Ishikawa (cell line): Measurements from ENCODE around the gene SESTD1.

Experiments used
- CEBPB ChIP-seq: IDR thresholded peaks from 2 replicates; pipeline ENCODE4 v1.6.1; 2012
- CREB1 ChIP-seq: IDR thresholded peaks from 2 replicates; pipeline ENCODE4 v1.6.1; 2012; ENCODE audit warnings: low read depth
- EGR1 ChIP-seq: IDR thresholded peaks from 2 replicates; pipeline ENCODE4 v1.6.1; 2012
- EP300 ChIP-seq: IDR thresholded peaks from 2 replicates; pipeline ENCODE4 v1.6.1; 2012; ENCODE audit warnings: borderline replicate concordance
- FOXM1 ChIP-seq: IDR thresholded peaks from 2 replicates; pipeline ENCODE4 v1.6.1; 2012; ENCODE audit warnings: low read depth, borderline replicate concordance
- MAX ChIP-seq: IDR thresholded peaks from 2 replicates; pipeline ENCODE4 v1.6.1; 2012
- NFIC ChIP-seq: IDR thresholded peaks from 2 replicates; pipeline ENCODE4 v1.6.1; 2012
- RAD21 ChIP-seq: IDR thresholded peaks from 2 replicates; pipeline ENCODE4 v1.6.1; 2012; ENCODE audit warnings: low read depth
- TAF1 ChIP-seq: IDR thresholded peaks from 2 replicates; pipeline ENCODE4 v1.6.1; 2012; ENCODE audit warnings: low read depth, mild to moderate bottlenecking
- TCF12 ChIP-seq: IDR thresholded peaks from 2 replicates; pipeline ENCODE4 v1.6.1; 2012; ENCODE audit warnings: low read depth
- TEAD4 ChIP-seq: IDR thresholded peaks from 2 replicates; pipeline ENCODE4 v1.6.1; 2012
- USF1 ChIP-seq: IDR thresholded peaks from 2 replicates; pipeline ENCODE4 v1.6.1; 2012
- YY1 ChIP-seq: IDR thresholded peaks from 2 replicates; pipeline ENCODE4 v1.6.1; 2012; ENCODE audit warnings: low read depth
- TF ChIP-seq, protein P1 (sequence below): IDR thresholded peaks from 2 replicates; pipeline ENCODE4 v1.6.1; 2012; ENCODE audit warnings: low read depth, mild to moderate bottlenecking

Gene SESTD1

DNA sequence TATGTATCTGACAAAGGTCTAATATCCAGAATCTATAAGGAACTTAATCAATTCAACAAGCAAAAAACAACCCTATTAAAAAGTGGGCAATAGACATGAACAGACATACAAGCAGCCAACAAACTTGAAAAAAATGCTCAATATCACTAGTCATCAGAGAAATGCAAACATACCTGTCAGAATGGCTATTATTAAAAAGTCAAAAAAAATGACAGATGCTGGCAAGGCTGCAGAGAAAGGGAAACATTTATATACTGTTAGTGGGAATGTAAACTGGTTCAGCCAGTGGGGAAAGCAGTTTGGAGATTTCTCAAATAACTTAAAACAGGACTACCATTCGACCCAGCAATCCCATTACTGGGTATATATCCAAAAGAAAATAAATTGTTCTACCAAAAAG, 21.6 kb downstream of the SESTD1 start:
- TF ChIP-seq NFIC (no peak), TEAD4 (no peak), FOXM1 (no peak), RAD21 (no peak), YY1 (no peak), TCF12 (no peak)

GRCh38 chr2:179240481-179241451, 23.9 kb downstream of the SESTD1 start:
- TF ChIP-seq, protein P1, sequence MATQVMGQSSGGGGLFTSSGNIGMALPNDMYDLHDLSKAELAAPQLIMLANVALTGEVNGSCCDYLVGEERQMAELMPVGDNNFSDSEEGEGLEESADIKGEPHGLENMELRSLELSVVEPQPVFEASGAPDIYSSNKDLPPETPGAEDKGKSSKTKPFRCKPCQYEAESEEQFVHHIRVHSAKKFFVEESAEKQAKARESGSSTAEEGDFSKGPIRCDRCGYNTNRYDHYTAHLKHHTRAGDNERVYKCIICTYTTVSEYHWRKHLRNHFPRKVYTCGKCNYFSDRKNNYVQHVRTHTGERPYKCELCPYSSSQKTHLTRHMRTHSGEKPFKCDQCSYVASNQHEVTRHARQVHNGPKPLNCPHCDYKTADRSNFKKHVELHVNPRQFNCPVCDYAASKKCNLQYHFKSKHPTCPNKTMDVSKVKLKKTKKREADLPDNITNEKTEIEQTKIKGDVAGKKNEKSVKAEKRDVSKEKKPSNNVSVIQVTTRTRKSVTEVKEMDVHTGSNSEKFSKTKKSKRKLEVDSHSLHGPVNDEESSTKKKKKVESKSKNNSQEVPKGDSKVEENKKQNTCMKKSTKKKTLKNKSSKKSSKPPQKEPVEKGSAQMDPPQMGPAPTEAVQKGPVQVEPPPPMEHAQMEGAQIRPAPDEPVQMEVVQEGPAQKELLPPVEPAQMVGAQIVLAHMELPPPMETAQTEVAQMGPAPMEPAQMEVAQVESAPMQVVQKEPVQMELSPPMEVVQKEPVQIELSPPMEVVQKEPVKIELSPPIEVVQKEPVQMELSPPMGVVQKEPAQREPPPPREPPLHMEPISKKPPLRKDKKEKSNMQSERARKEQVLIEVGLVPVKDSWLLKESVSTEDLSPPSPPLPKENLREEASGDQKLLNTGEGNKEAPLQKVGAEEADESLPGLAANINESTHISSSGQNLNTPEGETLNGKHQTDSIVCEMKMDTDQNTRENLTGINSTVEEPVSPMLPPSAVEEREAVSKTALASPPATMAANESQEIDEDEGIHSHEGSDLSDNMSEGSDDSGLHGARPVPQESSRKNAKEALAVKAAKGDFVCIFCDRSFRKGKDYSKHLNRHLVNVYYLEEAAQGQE, result no peak
- TF ChIP-seq USF1, result no peak
- TF ChIP-seq CEBPB, result no peak
- TF ChIP-seq TAF1, result no peak

- TF ChIP-seq FOXM1, result no peak
- no peak for TF ChIP-seq CREB1
- TF ChIP-seq TAF1, result no peak
- TF ChIP-seq MAX, result no peak
- TF ChIP-seq TCF12, result no peak
- TF ChIP-seq NFIC, result no peak
- no peak for TF ChIP-seq EGR1
- no peak for TF ChIP-seq RAD21
Observed at GRCh38 chr2:179239838-179240237, 24.8 kb downstream of the SESTD1 start.

GRCh38 chr2:179239195-179239594, 25.4 kb downstream of the SESTD1 start:
- no peak for TF ChIP-seq MAX
- TF ChIP-seq FOXM1, result peak; percentile 78; the same call in 1 of the 2 replicates

DNA sequence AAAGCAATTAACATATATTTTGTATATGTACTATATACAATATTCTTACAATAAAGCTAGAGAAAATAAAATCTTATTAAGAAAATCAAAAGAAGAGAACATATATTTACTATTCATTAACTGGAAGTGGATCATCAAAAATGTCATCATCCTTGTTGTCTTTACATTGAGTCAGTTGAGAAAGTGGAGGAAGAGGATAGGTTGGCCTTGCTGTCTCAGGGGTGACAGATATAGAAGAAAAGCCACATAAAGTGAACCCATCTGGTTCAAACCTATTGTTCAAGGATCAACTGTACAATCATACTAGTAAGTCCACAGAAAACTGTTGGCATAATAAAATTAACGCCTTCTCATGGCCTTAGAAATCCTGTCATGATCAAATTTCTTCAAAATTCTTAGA, 26.6 kb downstream of the SESTD1 start:
- TF ChIP-seq, protein P1, result no peak

GRCh38 chr2:179237209-179237946, 27.3 kb downstream of the SESTD1 start:
- TF ChIP-seq MAX (no peak), TAF1 (no peak), NFIC (no peak), CREB1 (no peak), EGR1 (no peak), TEAD4 (no peak), EP300 (no peak), CEBPB (no peak), TCF12 (no peak), YY1 (no peak), FOXM1 (no peak), USF1 (no peak)
- TF ChIP-seq, protein P1, result no peak
